C4-2B (cell line): ENCODE data around the gene TCL1B.
"Not testable (repeated sequence)": the region's sequence is repeated elsewhere in the genome, so short reads cannot be mapped to it uniquely, and the experiment has no call there.

ENCODE experiments used
- CTCF ChIP-seq: fragments of 450-650 bp; conservative IDR thresholded peaks from 2 replicates; pipeline ENCODE4 v1.5.1; 2017; ENCODE audit warnings: mild to moderate bottlenecking
- ZFX ChIP-seq: fragments of 450-650 bp; IDR thresholded peaks from 2 replicates; pipeline ENCODE4 v1.6.1; 2017

GRCh38 chr14:95729402-95730028 lies 43.3 kb downstream of the TCL1B start:
- not testable (repeated sequence) for TF ChIP-seq CTCF, ZFX
